Right lobe of liver (tissue), 4 donors: ENCODE results near the gene SUSD5.

Experiments
- POLR2A ChIP-seq: fragments of 450-650 bp; IDR thresholded peaks from one replicate; pipeline ENCODE4 v1.6.1; 2017; ENCODE audit warnings: antibody characterized with exemption, mild to moderate bottlenecking
- TF ChIP-seq, protein P1 (sequence below), 4 donors: fragments of 200-600 bp in 3 of 4; fragments of 450-650 bp in 1 of 4; IDR thresholded peaks; one replicate each; pipeline versions ENCODE4 v1.5.1 to v1.8.0; 2016 to 2022; ENCODE audit warnings: antibody characterized with exemption in 4 of 4, mild to moderate bottlenecking in 2 of 4
- donor health status: DM: no; HTN: no; CAD: no.
- donor health status: DM: no; HTN: no; CAD: no.
- donor health status: DM: no; HTN: yes; CAD: no.

DNA sequence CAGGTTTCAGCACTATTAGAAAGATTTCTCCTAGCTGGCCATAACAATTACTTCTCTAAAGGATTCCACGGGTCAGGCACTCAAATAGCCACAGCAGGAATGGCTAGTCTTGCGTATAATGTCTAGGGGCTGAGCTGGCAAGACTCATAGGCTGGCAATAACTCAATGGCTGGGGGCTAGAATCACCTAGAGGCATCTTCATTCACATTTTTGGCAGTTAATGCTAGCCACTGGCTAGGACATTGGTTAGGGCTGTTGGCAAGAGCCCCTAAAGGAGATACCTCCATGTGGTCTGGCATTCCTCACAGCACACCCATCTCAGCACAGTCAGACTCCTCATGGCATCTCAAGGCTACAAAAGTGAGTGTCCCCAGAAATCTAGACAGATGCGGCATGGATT lies 6.2 kb downstream of the SUSD5 start:
- TF ChIP-seq, protein P1, sequence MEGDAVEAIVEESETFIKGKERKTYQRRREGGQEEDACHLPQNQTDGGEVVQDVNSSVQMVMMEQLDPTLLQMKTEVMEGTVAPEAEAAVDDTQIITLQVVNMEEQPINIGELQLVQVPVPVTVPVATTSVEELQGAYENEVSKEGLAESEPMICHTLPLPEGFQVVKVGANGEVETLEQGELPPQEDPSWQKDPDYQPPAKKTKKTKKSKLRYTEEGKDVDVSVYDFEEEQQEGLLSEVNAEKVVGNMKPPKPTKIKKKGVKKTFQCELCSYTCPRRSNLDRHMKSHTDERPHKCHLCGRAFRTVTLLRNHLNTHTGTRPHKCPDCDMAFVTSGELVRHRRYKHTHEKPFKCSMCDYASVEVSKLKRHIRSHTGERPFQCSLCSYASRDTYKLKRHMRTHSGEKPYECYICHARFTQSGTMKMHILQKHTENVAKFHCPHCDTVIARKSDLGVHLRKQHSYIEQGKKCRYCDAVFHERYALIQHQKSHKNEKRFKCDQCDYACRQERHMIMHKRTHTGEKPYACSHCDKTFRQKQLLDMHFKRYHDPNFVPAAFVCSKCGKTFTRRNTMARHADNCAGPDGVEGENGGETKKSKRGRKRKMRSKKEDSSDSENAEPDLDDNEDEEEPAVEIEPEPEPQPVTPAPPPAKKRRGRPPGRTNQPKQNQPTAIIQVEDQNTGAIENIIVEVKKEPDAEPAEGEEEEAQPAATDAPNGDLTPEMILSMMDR (IDR thresholded peaks at IDR 0.05): no peak
- TF ChIP-seq POLR2A: no peak
